NCI-H345 treated with DMSO at 0.1 percent for 48 hours (cell line): ENCODE data around the gene KREMEN1.
A peak's percentile ranks its signal among the peaks of the same experiment; 100 is the strongest.
"Not testable (repeated sequence)": the region's sequence is repeated elsewhere in the genome, so short reads cannot be mapped to it uniquely, and the experiment has no call there.

Source experiments
- DNase-seq: peaks from one replicate; lab custom pipeline; 2025; ENCODE audit not compliant: unreplicated experiment; lab: John Stamatoyannopoulos, UW

Gene KREMEN1

DNA sequence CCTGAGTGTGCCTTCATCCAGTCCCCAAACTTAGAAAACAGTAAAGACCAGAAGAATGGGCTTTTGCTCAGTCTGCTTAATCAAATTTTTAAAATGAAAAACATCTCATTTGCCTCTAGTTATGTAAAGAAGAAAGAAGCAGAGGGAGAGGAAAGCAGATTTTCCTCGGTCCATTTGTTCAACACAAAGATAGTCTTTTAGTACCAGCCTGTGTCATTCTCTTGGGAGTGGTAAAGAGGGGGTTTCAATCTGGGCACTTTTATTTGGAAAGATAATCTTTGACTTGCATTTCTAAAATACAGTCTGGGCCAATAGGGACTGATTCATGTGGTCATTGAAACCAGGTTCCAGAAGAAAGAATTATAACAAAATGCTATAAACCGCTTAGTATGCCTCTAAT lies 29.5 kb downstream of the KREMEN1 start:
- no peak for DNase-seq

DNA sequence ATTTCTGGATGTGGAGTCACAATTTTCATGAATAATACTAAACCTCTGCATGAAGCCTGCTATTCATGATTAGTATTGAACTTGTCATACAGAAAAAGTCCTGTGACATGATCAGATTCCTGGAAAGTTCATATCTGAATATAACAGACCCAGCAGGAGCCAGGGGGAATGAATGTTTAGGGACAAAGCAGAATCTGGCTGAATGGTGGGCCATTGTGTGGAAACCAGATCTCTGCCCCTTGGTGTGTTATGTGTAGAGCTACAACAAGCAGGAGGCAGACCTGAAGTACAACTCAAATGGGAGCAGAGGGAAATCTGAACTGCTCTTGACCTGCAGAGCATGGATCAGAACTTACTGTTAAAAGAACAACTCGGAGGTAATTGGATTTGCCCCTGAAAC lies 30.3 kb downstream of the KREMEN1 start:
- no peak for DNase-seq

GRCh38 chr22:29105468-29105867 lies 32.6 kb downstream of the KREMEN1 start:
- no peak for DNase-seq

GRCh38 chr22:29106839-29107238 lies 34.0 kb downstream of the KREMEN1 start:
- DNase-seq, result no peak

GRCh38 chr22:29108137-29108536 lies 35.3 kb downstream of the KREMEN1 start:
- DNase-seq, result no peak

DNA sequence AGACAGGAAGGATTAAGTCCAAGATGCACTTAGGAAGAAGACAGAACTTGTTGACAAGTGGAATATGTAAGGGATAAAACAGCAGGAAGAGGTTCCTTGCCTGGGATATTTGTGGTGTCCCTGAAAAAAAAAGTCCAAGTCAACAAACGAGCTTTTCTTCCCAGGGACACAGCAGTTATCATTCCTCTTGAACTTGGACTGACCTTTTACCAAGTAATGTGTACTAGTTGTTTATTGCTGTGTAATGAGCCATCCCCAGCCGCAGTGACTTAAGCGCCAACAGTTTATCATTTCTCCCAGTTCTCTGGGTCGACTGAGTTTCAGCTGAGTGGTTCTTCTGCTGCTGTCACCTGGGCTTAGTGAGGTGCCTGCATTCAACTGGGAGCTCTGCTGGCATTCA lies 37.0 kb downstream of the KREMEN1 start:
- no peak for DNase-seq

GRCh38 chr22:29110946-29111345 lies 38.1 kb downstream of the KREMEN1 start:
- DNase-seq, result no peak

GRCh38 chr22:29112121-29112520 lies 39.3 kb downstream of the KREMEN1 start:
- DNase-seq, result peak; percentile 17

DNA sequence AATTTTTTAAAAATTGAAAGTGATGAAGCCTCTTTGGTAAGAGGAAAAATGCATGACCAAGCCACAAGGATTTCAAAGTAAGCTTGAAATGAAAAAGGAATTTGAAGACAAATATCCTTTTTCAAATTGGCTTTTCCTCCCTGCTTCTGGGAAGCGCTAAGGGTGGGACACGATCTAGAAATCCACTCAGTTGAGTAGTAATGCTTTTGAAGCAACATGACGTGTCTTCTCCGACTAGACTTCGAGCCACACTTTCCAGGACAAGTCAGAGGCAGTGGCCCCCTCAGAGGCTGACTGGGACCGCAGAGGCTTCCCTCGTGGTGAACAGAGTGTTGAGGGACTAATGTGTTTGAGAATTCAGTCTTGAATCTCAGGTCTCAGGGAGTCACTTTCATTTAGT lies 39.8 kb downstream of the KREMEN1 start:
- no peak for DNase-seq

- DNase-seq, result no peak
These were observed 40.5 kb downstream of the KREMEN1 start for GRCh38 chr22:29113319-29113718.

DNA sequence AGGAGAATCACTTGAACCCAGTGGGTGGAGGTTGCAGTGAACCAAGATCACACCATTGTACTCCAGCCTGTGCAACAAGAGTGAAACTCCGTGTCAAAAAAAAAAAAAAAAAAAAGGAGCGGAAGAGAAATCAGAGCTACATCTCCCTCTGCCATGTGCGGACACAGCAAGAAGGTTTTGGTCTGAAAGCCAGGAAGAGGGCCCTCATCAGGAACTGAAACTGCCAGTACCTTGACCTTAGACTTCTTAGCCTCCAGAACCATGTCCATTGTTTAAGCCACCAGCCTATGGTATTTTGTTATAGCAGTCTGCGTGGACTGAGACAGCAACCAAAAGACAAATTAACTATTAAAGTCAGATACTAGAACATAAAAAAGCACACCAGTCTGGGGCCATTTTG lies 41.6 kb downstream of the KREMEN1 start:
- no peak for DNase-seq

DNA sequence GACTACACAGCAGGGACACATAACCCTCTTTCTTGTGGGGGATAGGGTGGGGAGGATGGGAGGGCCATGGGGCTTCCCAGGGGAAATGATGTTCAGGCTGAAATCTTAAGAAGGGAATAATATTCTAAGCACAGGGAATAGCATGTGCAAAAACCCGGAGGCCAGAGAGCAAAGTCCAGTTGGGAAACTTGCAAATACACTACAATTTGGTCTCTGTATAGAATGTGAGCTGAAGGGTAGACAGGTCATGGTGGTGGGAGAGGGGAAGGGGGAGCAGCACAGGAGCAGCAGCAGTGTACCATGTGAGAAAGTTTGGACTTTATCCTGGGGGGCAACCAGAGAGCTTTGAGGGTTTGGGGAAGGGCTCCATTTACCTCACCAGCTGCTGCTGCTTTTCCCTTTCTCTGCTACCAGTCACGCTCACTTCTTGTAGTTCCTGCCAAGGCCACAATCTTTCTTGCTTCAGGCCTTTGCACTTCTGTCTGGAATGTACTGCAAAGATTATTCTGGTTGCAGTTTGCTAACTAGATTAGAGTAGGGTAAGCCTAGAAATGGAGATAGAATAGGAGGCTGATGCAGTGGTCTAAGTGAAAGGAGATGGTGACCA lies 43.0 kb downstream of the KREMEN1 start:
- no peak for DNase-seq

DNA sequence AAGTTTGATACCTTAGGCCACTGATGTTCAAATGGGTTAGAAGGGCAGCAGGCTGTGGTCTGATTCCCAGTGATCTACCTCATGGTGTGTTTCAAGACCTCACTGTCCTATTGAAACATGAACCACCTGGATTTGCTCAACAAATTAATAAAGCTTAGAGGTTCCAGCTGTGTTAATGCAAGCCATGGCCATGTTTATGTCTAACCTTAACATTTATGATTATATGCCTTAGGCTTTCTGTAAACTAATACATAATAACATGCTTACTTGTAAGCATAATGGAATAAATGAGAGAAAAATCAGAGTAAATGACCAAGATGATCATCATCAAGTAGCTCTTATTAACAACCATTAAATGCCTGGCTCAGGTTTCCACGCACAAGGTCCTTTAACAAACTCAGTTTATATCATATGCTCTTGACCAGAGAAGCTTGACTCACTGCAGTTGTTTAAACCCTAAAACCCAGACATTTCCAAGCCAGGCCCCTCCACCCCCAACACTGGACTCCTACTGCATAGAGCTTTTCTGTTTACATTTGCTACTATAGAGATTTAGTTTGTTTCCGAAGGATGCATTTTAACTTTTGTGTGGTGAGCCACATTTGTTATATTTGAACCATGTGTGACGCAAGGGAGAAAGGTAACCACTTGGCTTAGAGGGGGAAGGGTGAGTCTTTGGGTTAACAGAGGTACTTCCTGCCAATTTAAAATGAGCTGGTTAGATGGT lies 43.7 kb downstream of the KREMEN1 start:
- DNase-seq, result no peak

- DNase-seq, result no peak
These were observed 45.1 kb downstream of the KREMEN1 start for GRCh38 chr22:29117799-29118477.

GRCh38 chr22:29120098-29120912 lies 47.5 kb downstream of the KREMEN1 start:
- DNase-seq, result not testable (repeated sequence)

DNA sequence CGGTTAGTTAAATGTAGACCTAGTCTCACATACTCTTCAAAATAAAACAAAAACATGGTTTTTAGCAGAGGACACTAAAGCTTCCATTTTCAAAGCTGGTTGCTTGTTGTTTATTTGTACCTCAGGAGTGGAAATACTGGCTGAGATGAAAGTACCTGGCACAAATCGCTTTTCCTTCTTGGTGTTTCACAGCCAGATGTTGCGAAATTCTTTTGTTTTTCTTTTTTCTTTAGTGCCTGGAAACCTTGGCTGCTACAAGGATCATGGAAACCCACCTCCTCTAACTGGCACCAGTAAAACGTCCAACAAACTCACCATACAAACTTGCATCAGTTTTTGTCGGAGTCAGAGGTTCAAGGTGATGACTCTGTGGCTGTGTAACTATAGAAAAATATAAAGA lies 48.3 kb downstream of the KREMEN1 start:
- DNase-seq, result no peak

GRCh38 chr22:29122041-29122440 lies 49.2 kb downstream of the KREMEN1 start:
- DNase-seq, result no peak

DNA sequence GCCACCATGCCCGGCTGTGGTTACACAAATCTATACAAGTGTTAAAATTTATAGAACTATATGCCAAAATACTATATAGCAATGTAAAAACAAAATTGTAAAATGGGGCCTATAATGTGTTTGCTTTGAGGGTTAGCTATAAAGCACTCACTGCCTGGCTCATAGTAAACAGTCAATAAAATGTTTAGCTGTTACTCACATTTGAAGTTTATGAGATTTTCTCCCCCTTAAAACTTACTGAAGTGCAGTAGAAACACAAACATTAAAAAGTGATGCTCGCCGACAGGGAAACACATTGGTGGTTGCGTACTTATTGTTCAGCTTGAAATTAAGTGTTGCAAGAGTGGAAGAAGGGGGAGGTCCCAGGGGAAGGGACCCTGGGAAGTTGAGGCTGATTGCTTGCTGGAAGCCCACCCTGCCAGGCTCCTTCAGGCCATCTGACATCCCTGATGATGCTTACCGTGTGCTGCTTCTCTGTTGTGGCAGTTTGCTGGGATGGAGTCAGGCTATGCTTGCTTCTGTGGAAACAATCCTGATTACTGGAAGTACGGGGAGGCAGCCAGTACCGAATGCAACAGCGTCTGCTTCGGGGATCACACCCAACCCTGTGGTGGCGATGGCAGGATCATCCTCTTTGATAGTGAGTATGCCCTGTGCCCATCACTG lies 52.1 kb downstream of the KREMEN1 start:
- no peak for DNase-seq

DNA sequence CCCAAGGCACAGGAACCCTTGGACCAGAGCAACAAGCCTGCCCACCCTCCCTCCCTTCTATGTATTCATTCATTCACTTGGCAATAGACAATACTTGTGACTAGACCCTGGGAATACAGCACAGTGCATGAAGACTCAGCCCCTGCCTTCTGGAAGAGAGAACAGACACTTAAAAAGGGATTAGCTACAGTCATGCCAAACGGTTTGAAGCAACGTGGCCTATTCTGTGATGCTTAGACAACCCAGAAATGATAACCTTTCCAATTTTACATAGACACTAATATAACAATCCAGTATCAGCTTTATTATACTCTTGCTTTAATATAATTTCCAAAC lies 52.6 kb downstream of the KREMEN1 start:
- no peak for DNase-seq

DNA sequence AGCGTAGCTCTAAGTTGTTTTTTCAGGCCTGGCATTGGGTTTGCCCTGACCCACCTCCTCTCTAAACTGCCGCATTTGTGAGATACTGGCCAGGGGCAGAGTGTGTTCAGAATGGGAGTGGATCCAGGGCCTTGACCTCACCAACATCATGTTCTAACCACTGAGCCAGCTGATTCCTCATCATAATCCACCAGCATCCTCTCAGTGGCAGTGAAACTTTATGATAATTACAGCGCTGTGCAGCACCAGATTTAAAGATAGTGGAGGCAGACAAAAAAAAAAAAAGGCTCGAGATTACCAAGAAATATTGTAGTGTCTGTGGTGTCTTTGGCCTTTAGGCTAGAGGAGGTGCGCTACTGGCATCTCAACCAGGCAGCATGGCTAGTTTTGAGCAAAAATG lies 53.0 kb downstream of the KREMEN1 start:
- no peak for DNase-seq
